HG03280 (cell line): Measurements from ENCODE around the gene SUCLG2.

Experiments
- ATAC-seq: cut with Tn5 transposase; IDR thresholded peaks from one replicate; pipeline ENCODE4 v1.9.1; 2021; ENCODE audit warnings: mild to moderate bottlenecking, moderate library complexity; ENCODE audit not compliant: unreplicated experiment

SUCLG2 gene

GRCh38 chr3:67521053-67521646 lies 133.3 kb downstream of the SUCLG2 start:
- ATAC-seq, result peak; percentile 48

- no peak for ATAC-seq
Measured at GRCh38 chr3:67518236-67518635, 136.2 kb downstream of the SUCLG2 start.

- ATAC-seq, result no peak
Measured at GRCh38 chr3:67517781-67518180, 136.6 kb downstream of the SUCLG2 start.

- no peak for ATAC-seq
Measured at GRCh38 chr3:67516496-67516895, 137.9 kb downstream of the SUCLG2 start.

GRCh38 chr3:67515778-67516177 lies 138.6 kb downstream of the SUCLG2 start:
- no peak for ATAC-seq

- no peak for ATAC-seq
Measured at GRCh38 chr3:67509471-67510075, 144.8 kb downstream of the SUCLG2 start.

- no peak for ATAC-seq
Measured at GRCh38 chr3:67507584-67507983, 146.8 kb downstream of the SUCLG2 start.

- ATAC-seq, result no peak
Measured at GRCh38 chr3:67500709-67501108, 153.7 kb downstream of the SUCLG2 start.

GRCh38 chr3:67497746-67498145 lies 156.7 kb downstream of the SUCLG2 start:
- no peak for ATAC-seq

- no peak for ATAC-seq
Measured at GRCh38 chr3:67495751-67496150, 158.7 kb downstream of the SUCLG2 start.

- ATAC-seq, result no peak
Measured at GRCh38 chr3:67493808-67494207, 160.6 kb downstream of the SUCLG2 start.

- no peak for ATAC-seq
Measured at GRCh38 chr3:67490658-67491057, 163.8 kb downstream of the SUCLG2 start.

- no peak for ATAC-seq
Measured at GRCh38 chr3:67489816-67490215, 164.6 kb downstream of the SUCLG2 start.

- ATAC-seq, result no peak
Measured at GRCh38 chr3:67487564-67488114, 166.8 kb downstream of the SUCLG2 start.

GRCh38 chr3:67486883-67487282 lies 167.5 kb downstream of the SUCLG2 start:
- no peak for ATAC-seq

GRCh38 chr3:67484085-67484484 lies 170.3 kb downstream of the SUCLG2 start:
- ATAC-seq, result no peak

- ATAC-seq, result no peak
Measured at GRCh38 chr3:67481126-67481525, 173.3 kb downstream of the SUCLG2 start.

- ATAC-seq, result no peak
Measured at GRCh38 chr3:67478423-67478822, 176.0 kb downstream of the SUCLG2 start.

- ATAC-seq, result no peak
Measured at GRCh38 chr3:67474311-67474710, 180.1 kb downstream of the SUCLG2 start.

GRCh38 chr3:67472674-67473201 lies 181.7 kb downstream of the SUCLG2 start:
- ATAC-seq, result no peak

GRCh38 chr3:67470207-67470606 lies 184.2 kb downstream of the SUCLG2 start:
- no peak for ATAC-seq

GRCh38 chr3:67468511-67468910 lies 185.9 kb downstream of the SUCLG2 start:
- ATAC-seq, result no peak
